HUES48 (cell line): ENCODE measurements around the gene ZNF530.

Source experiments
- H3K27ac ChIP-seq: one replicate; pipeline ENCODE4 v1.7.0; 2013; ENCODE audit warnings: low read depth, low read length, inconsistent platforms
- H3K27me3 ChIP-seq: 2 replicates; pipeline ENCODE4 v1.6.1; 2013; ENCODE audit warnings: mild to moderate bottlenecking, low read length; ENCODE audit not compliant: control insufficient read depth, insufficient read depth
- H3K36me3 ChIP-seq: 2 replicates; pipeline ENCODE4 v1.6.1; 2013; ENCODE audit warnings: low read length; ENCODE audit not compliant: control insufficient read depth, insufficient read depth
- H3K4me1 ChIP-seq: 2 replicates; pipeline ENCODE4 v1.6.1; 2013; ENCODE audit warnings: mild to moderate bottlenecking, low read length; ENCODE audit not compliant: control insufficient read depth, insufficient read depth
- H3K4me3 ChIP-seq: 2 replicates; pipeline ENCODE4 v1.5.1; 2013; ENCODE audit warnings: mild to moderate bottlenecking, low read depth, low read length
- H3K9ac ChIP-seq: 2 replicates; pipeline ENCODE4 v1.6.1; 2013; ENCODE audit warnings: mild to moderate bottlenecking, low read depth, low read length, moderate library complexity
- H3K9me3 ChIP-seq: 2 replicates; pipeline ENCODE4 v1.6.1; 2013; ENCODE audit warnings: low read length; ENCODE audit not compliant: control insufficient read depth, insufficient read depth

ZNF530 gene

GRCh38 chr19:57651654-57651996 is 51.9 kb downstream of the ZNF530 start:
- H3K4me3 ChIP-seq, result no peak overlapping the region
- no peaks in the 10 kb centered on the region for H3K36me3 ChIP-seq
- H3K9ac ChIP-seq, result no peak overlapping the region
- H3K27me3 ChIP-seq, result no peaks in the 10 kb centered on the region; the same call in 1 of the 2 replicates
- H3K27ac ChIP-seq, result no peak overlapping the region
- no peaks in the 10 kb centered on the region for H3K9me3 ChIP-seq
- peaks cover 5% of the 10 kb centered on the region; the same call in 1 of the 2 replicates for H3K4me1 ChIP-seq

- Histone ChIP-seq H3K4me1 (peaks cover 5% of the 10 kb centered on the region; the same call in 1 of the 2 replicates), H3K36me3 (no peaks in the 10 kb centered on the region), H3K9me3 (no peaks in the 10 kb centered on the region), H3K27me3 (no peaks in the 10 kb centered on the region), H3K27ac (no peak overlapping the region), H3K4me3 (no peak overlapping the region), H3K9ac (no peak overlapping the region)
Observed at GRCh38 chr19:57653689-57654088, 54.0 kb downstream of the ZNF530 start.

GRCh38 chr19:57655443-57655842 is 55.8 kb downstream of the ZNF530 start:
- Histone ChIP-seq H3K9ac (no peak overlapping the region), H3K4me3 (no peak overlapping the region), H3K27ac (no peak overlapping the region), H3K4me1 (peaks cover 5% of the 10 kb centered on the region; the same call in 1 of the 2 replicates), H3K9me3 (no peaks in the 10 kb centered on the region), H3K27me3 (0 out of 2 replicates have a peak, but pooled peaks cover 6% of the 10 kb centered on the region), H3K36me3 (no peaks in the 10 kb centered on the region)

GRCh38 chr19:57656346-57656745 is 56.7 kb downstream of the ZNF530 start:
- H3K4me1 ChIP-seq, result peaks cover 2% of the 10 kb centered on the region; the same call in 1 of the 2 replicates
- H3K36me3 ChIP-seq, result no peaks in the 10 kb centered on the region
- no peak overlapping the region for H3K27ac ChIP-seq
- no peak overlapping the region for H3K9ac ChIP-seq
- H3K4me3 ChIP-seq, result no peak overlapping the region
- H3K9me3 ChIP-seq, result no peaks in the 10 kb centered on the region
- 0 out of 2 replicates have a peak, but pooled peaks cover 6% of the 10 kb centered on the region for H3K27me3 ChIP-seq
